Astrocyte (in vitro differentiated cells and primary cell): Measurements from ENCODE around the gene C6orf136. TPM values are rescaled to one million over a fixed set of nuclear protein-coding genes. Genes with fewer than 3 reads are reported as not detected.

ENCODE experiments used
- DNase-seq: peaks from one replicate; pipeline ENCODE4 v3.0.0-alpha.2; 2010; ENCODE audit warnings: low read depth
- FAIRE-seq: peaks from 2 replicates; lab custom pipeline; 2011; peaks lifted over from hg19 to GRCh38; lab: Jason Lieb, UNC
- H2AFZ ChIP-seq: 2 replicates; pipeline ENCODE4 v1.6.0; 2012; ENCODE audit warnings: low read depth, low read length, inconsistent platforms
- H3K27ac ChIP-seq: 2 replicates; pipeline ENCODE4 v1.5.1; 2011; ENCODE audit warnings: low read depth, low read length, inconsistent platforms
- H3K27me3 ChIP-seq: 2 replicates; pipeline ENCODE4 v1.6.0; 2011; ENCODE audit warnings: low read length, inconsistent platforms; ENCODE audit not compliant: insufficient read depth
- H3K36me3 ChIP-seq: 2 replicates; pipeline ENCODE4 v1.5.1; 2011; ENCODE audit warnings: low read length, inconsistent platforms; ENCODE audit not compliant: insufficient read depth
- H3K4me1 ChIP-seq: 2 replicates; pipeline ENCODE4 v1.5.1; 2011; ENCODE audit warnings: low read length, inconsistent platforms; ENCODE audit not compliant: insufficient read depth
- H3K4me2 ChIP-seq: 2 replicates; pipeline ENCODE4 v1.6.0; 2012; ENCODE audit warnings: low read length, inconsistent platforms
- H3K4me3 ChIP-seq: 2 replicates; pipeline ENCODE4 v1.5.1; 2011; ENCODE audit warnings: low read depth, mild to moderate bottlenecking, low read length, inconsistent platforms; ENCODE audit not compliant: insufficient read depth
- H3K79me2 ChIP-seq: 2 replicates; pipeline ENCODE4 v1.6.0; 2012; ENCODE audit warnings: mild to moderate bottlenecking, low read length, inconsistent platforms; ENCODE audit not compliant: insufficient read depth
- H3K9ac ChIP-seq: 2 replicates; pipeline ENCODE4 v1.6.0; 2012; ENCODE audit warnings: mild to moderate bottlenecking, low read length, inconsistent platforms
- H3K9me3 ChIP-seq: 2 replicates; pipeline ENCODE4 v1.5.1; 2012; ENCODE audit warnings: low read depth, mild to moderate bottlenecking, low read length, inconsistent platforms; ENCODE audit not compliant: insufficient read depth
- H4K20me1 ChIP-seq: 2 replicates; pipeline ENCODE4 v1.6.0; 2012; ENCODE audit warnings: low read length, inconsistent platforms; ENCODE audit not compliant: insufficient read depth
- H3K27ac Mint-ChIP-seq: one replicate; pipeline ENCODE4 v1.8.0; 2021; ENCODE audit warnings: mild to moderate bottlenecking, mixed read lengths; ENCODE audit not compliant: unreplicated experiment
- H3K27me3 Mint-ChIP-seq: one replicate; pipeline ENCODE4 v1.8.0; 2021; ENCODE audit warnings: low read depth, mixed read lengths; ENCODE audit not compliant: unreplicated experiment
- H3K36me3 Mint-ChIP-seq: one replicate; pipeline ENCODE4 v1.8.0; 2021; ENCODE audit warnings: low read depth, mixed read lengths; ENCODE audit not compliant: unreplicated experiment
- H3K4me1 Mint-ChIP-seq: one replicate; pipeline ENCODE4 v1.8.0; 2021; ENCODE audit warnings: low read depth, mixed read lengths; ENCODE audit not compliant: unreplicated experiment
- H3K4me3 Mint-ChIP-seq: one replicate; pipeline ENCODE4 v1.8.0; 2021; ENCODE audit warnings: mild to moderate bottlenecking, moderate library complexity, mixed read lengths; ENCODE audit not compliant: unreplicated experiment
- H3K9me3 Mint-ChIP-seq: one replicate; pipeline ENCODE4 v1.8.0; 2021; ENCODE audit warnings: mild to moderate bottlenecking, mixed read lengths; ENCODE audit not compliant: unreplicated experiment
- CTCF ChIP-seq: IDR thresholded peaks from 2 replicates; pipeline ENCODE4 v1.5.1; 2011; ENCODE audit warnings: low read depth, mild to moderate bottlenecking, inconsistent platforms, low read length, moderate library complexity; ENCODE audit not compliant: insufficient read depth
- EZH2 ChIP-seq: IDR thresholded peaks from 2 replicates; pipeline ENCODE4 v1.6.1; 2012; ENCODE audit warnings: mild to moderate bottlenecking, low read length, inconsistent platforms; ENCODE audit not compliant: insufficient read depth
- total RNA-seq: library from RNA; stranded (reverse); gene quantifications from 2 replicates; pipeline ENCODE4 v1.2.1, GENCODE V29; 2021

C6orf136 gene
- total RNA-seq, 1 donor from 2014 or later = 12.7 TPM

- H3K4me3 ChIP-seq = no peak overlapping the region
- Mint-ChIP-seq H3K27me3 (no peaks in the 10 kb centered on the region), H3K9me3 (peaks cover 3% of the 10 kb centered on the region), H3K4me1 (peaks cover 12% of the 10 kb centered on the region), H3K4me3 (peak overlapping the region; percentile 99), H3K27ac (peak overlapping the region; percentile 41), H3K36me3 (peaks cover 20% of the 10 kb centered on the region)
- H4K20me1 ChIP-seq = peaks cover 13% of the 10 kb centered on the region
- DNase-seq (no peak), FAIRE-seq (no peak)
- peaks cover 10% of the 10 kb centered on the region for H3K4me1 ChIP-seq
- TF ChIP-seq CTCF (no peak), EZH2 (no peak)
- H3K79me2 ChIP-seq = peaks cover 40% of the 10 kb centered on the region
- H3K9ac ChIP-seq = no peak overlapping the region
- no peaks in the 10 kb centered on the region for H3K27me3 ChIP-seq
- H3K27ac ChIP-seq = no peak overlapping the region
- H3K4me2 ChIP-seq = no peak overlapping the region
- no peak overlapping the region for H2AFZ ChIP-seq
- no peaks in the 10 kb centered on the region for H3K9me3 ChIP-seq
- peaks cover 20% of the 10 kb centered on the region for H3K36me3 ChIP-seq
Measured at GRCh38 chr6:30619561-30619960, 27.4 kb upstream of the C6orf136 start.

- H3K4me1 Mint-ChIP-seq = peaks cover 9% of the 10 kb centered on the region
- peaks cover 5% of the 10 kb centered on the region for H3K4me1 ChIP-seq
- H3K79me2 ChIP-seq = peaks cover 24% of the 10 kb centered on the region
- no peak overlapping the region for H3K27ac ChIP-seq
- H3K9me3 ChIP-seq = no peaks in the 10 kb centered on the region
- H4K20me1 ChIP-seq = no peaks in the 10 kb centered on the region
- H3K27me3 ChIP-seq = no peaks in the 10 kb centered on the region
- H3K9me3 Mint-ChIP-seq = no peaks in the 10 kb centered on the region
- no peak for FAIRE-seq
- H3K27ac Mint-ChIP-seq = no peak overlapping the region
- TF ChIP-seq CTCF (no peak), EZH2 (no peak)
- peaks cover 24% of the 10 kb centered on the region for H3K36me3 ChIP-seq
- peaks cover 14% of the 10 kb centered on the region for H3K36me3 Mint-ChIP-seq
- H3K4me3 Mint-ChIP-seq = peak overlapping the region; percentile 4
- no peak for DNase-seq
- no peak overlapping the region for H2AFZ ChIP-seq
- H3K9ac ChIP-seq = no peak overlapping the region
- no peak overlapping the region for H3K4me2 ChIP-seq
- H3K4me3 ChIP-seq = no peak overlapping the region
- no peaks in the 10 kb centered on the region for H3K27me3 Mint-ChIP-seq
Measured at GRCh38 chr6:30625511-30625910, 21.4 kb upstream of the C6orf136 start.

GRCh38 chr6:30626484-30627366 is 20.2 kb upstream of the C6orf136 start, which contains the start of gene ATAT1:
ATAT1 (plus strand) TSS chr6:30626874.
- Histone ChIP-seq H3K4me2 (peak within 1 kb of the TSS; percentile 93), H3K79me2 (peaks cover 24% of the 10 kb centered on the region), H3K9ac (peak within 1 kb of the TSS; percentile 92), H3K36me3 (peaks cover 29% of the 10 kb centered on the region), H3K9me3 (no peaks in the 10 kb centered on the region), H3K27ac (peak within 1 kb of the TSS; percentile 86), H3K4me3 (peak within 1 kb of the TSS; percentile 79), H4K20me1 (no peaks in the 10 kb centered on the region), H3K27me3 (no peaks in the 10 kb centered on the region), H2AFZ (peak within 1 kb of the TSS; percentile 95), H3K4me1 (peaks cover 7% of the 10 kb centered on the region)
- Mint-ChIP-seq H3K27ac (peak within 1 kb of the TSS; percentile 93), H3K36me3 (peaks cover 18% of the 10 kb centered on the region), H3K4me3 (peak within 1 kb of the TSS; percentile 92), H3K27me3 (no peaks in the 10 kb centered on the region), H3K9me3 (no peaks in the 10 kb centered on the region), H3K4me1 (peaks cover 15% of the 10 kb centered on the region)
- peak; percentile 59 for DNase-seq
- FAIRE-seq = no peak
- TF ChIP-seq CTCF (peak; percentile 30), EZH2 (no peak)
